ENCODE measurements around the gene SERPINB1.

The SERPINB1 gene

DNA sequence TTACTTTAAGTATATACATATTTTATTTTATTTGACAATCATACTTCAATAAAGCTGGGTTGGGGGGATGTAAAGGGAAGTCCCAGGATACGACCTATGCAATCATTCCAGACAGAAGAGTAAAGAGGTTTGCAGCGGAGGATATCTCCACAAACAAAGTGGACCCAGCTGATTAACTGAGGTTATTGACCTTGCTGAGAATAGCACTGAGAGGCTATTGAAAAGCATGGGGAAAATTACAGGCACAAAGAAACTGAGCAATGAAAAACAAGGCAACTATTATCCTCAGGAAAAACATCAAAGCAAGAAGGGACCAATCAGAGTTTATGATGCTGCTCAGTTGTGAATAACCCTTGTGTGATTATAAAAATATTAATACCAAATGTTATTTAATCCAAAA, 32.6 kb downstream of the SERPINB1 start:
- CTCF ChIA-PET = interaction anchor here (1.0 to 1.9 kb wide), 3 partner anchors 18 to 143 kb away, joined by 3 to 7 read pairs (median 4); no protein-coding TSS in a partner anchor
- POLR2A ChIA-PET = no interaction called here

DNA sequence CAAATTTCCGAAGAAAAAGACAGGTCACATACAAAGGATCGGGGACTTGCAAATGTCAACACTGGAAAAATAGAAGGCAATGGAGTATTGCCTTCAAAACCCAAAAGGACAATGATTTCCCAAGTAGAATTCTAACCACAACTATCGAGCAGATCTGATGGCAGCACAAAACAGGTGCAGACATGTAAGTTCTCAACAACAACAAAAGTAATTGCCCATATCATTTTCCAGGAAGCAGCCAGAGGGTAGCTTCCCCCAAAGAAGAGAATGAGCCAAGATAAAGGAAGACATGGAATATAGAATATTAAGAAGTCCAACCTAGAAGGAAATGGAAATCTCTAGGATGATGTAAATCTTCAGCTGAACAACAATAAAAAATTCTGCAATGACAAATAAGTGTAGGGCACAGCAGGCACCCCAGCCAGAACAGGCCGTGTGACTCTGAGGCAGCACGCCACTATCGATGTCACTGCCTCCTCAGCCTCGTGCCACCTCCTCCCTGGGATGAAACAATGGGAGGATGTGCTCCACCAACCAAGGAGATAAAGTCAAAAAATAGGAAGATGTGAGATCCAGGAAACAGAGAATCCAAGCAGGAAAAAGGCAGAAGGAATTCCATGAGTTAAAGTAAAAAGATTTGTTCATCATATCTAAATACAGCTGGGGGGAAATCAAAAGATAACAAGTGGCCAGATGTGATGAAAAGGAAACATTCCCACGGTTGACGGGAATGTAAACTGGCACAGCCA, 34.1 kb downstream of the SERPINB1 start:
- DNase-seq (ENCODE audit: low read depth, low spot score) = no peak
- TF ChIP-seq, protein P1, sequence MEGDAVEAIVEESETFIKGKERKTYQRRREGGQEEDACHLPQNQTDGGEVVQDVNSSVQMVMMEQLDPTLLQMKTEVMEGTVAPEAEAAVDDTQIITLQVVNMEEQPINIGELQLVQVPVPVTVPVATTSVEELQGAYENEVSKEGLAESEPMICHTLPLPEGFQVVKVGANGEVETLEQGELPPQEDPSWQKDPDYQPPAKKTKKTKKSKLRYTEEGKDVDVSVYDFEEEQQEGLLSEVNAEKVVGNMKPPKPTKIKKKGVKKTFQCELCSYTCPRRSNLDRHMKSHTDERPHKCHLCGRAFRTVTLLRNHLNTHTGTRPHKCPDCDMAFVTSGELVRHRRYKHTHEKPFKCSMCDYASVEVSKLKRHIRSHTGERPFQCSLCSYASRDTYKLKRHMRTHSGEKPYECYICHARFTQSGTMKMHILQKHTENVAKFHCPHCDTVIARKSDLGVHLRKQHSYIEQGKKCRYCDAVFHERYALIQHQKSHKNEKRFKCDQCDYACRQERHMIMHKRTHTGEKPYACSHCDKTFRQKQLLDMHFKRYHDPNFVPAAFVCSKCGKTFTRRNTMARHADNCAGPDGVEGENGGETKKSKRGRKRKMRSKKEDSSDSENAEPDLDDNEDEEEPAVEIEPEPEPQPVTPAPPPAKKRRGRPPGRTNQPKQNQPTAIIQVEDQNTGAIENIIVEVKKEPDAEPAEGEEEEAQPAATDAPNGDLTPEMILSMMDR (IDR thresholded peaks at IDR 0.05; ENCODE audit: insufficient read depth, low read length, missing control alignments) = no peak
- H3K4me3 ChIP-seq (ENCODE audit: low read depth, low read length) = no peak overlapping the region
- ChIA-PET CTCF (interaction anchor here (3.4 kb wide), 1 partner anchor 16 kb away, joined by 11 read pairs; no protein-coding TSS in a partner anchor), POLR2A (no interaction called here)

More for the DNA sequence above, 32.6 kb downstream of the SERPINB1 start:
- TF ChIP-seq, protein P1 (IDR thresholded peaks at IDR 0.05; ENCODE audit: insufficient read depth, low read length, missing control alignments) = no peak
- DNase-seq (ENCODE audit: low read depth, low spot score) = no peak
- H3K4me3 ChIP-seq (ENCODE audit: low read depth, low read length) = no peak overlapping the region

DNA sequence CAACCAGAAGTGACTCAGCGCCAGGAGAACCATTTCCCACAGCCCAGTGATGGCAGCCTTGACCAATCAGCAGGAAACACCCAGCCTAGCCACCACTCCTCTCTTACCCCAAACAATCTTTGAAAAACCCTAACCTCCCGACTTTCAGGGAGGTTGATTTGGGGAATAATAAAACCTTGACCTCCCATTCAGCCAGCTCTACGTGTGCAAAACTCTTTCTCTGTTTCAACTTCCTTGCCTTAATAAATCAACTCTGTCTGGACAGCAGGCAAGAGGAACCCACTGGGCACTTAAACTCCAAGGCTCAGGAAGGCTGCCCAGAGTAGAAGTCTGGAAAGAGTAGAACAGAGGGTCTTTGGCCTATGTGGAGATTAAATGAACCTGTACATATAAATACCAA, 35.0 kb downstream of the SERPINB1 start:
- TF ChIP-seq, protein P1 (IDR thresholded peaks at IDR 0.05; ENCODE audit: insufficient read depth, low read length, missing control alignments) = no peak
- ChIA-PET CTCF (interaction anchor here (1.1 to 3.4 kb wide), 2 partner anchors 15 to 36 kb away, joined by 3 to 11 read pairs; partner anchors contain the start of gene SERPINB1), POLR2A (no interaction called here)
- DNase-seq (ENCODE audit: low read depth, low spot score) = no peak
- no peak overlapping the region for H3K4me3 ChIP-seq (ENCODE audit: low read depth, low read length)

DNA sequence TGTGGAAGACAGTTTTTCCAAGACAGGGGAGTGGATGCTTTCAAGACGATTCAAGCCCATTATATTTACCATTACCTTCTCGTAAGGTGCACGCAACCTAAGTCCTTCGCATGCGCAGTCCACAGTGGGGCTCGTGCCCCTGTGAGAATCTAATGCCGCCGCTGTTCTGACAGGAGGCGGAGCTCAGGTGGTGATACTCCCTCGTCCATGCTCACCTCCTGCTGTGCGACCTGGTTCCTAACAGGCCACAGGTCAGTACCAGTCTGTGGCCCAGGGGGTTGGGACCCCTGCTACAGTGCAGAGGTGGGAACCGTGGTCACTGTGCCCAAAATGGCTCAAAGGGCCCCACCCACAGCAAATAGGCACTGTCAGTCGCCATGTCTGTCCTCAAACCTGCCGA, 36.6 kb downstream of the SERPINB1 start:
- TF ChIP-seq, protein P1 (IDR thresholded peaks at IDR 0.05; ENCODE audit: insufficient read depth, low read length, missing control alignments) = no peak
- H3K4me3 ChIP-seq (ENCODE audit: low read depth, low read length) = no peak overlapping the region
- ChIA-PET CTCF (interaction anchor here (3.4 kb wide), 1 partner anchor 13 kb away, joined by 11 read pairs; no protein-coding TSS in a partner anchor), POLR2A (no interaction called here)
- no peak for DNase-seq (ENCODE audit: low read depth, low spot score)

DNA sequence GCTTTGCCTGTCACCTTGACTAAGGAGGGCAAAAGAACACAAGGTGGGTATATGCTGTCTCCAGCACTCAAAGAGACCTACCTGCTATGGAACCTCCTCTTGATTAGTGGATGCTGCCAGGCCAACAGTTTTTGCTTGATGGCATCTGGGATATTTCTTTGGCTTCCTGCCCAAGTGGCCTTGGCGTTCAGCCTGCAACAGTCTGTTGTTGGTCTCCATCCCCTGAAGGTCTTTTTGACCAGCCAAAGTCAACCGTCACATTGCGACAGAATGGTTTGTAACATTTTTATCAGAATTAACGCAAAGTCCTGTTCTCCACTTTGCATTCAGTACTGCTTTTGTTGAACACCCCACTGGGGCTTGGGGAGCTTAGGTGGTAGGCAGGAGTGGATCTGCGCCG, 37.1 kb downstream of the SERPINB1 start:
- no peak overlapping the region for H3K4me3 ChIP-seq (ENCODE audit: low read depth, low read length)
- CTCF ChIA-PET = interaction anchor here (1.0 to 3.4 kb wide), 4 partner anchors 13 to 148 kb away, joined by 4 to 11 read pairs (median 4); no protein-coding TSS in a partner anchor
- TF ChIP-seq, protein P1 (IDR thresholded peaks at IDR 0.05; ENCODE audit: insufficient read depth, low read length, missing control alignments) = no peak
- POLR2A ChIA-PET = no interaction called here
- DNase-seq (ENCODE audit: low read depth, low spot score) = no peak

DNA sequence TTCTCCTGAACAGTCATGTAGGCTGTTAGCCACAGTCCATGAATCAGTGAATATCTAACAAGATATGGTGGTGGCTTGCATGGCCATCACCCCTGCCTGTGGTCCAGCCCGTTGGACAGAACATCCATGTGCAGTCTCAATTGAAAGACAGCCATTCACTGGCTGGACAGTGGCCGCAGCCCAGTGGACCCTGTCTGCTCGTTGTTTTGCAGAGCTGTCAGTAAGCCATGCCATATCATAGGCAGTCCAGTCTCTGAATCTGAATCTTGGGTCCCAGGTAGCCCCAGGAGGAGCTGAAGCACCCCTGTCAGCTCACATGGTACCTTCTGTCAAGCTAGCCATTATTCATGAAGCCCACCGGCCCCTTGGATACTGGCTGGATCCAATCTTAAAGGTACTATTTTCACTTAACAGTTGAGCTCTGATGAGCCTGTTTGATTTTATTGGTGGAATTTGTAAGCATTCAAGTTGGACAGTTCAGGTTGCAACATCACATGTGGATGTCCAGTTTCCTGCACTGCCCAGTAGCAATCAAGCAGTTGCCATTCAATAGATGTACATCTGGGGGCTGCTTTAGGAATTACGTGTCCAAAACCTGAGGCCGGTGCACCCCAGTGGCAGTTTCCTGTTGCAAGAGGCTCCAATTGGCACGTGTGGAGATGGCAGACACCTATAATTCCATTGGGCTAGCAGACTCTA, 37.8 kb downstream of the SERPINB1 start:
- ChIA-PET CTCF (interaction anchor here (1.0 to 1.9 kb wide), 3 partner anchors 12 to 149 kb away, joined by 4 read pairs; no protein-coding TSS in a partner anchor), POLR2A (no interaction called here)
- H3K4me3 ChIP-seq (ENCODE audit: low read depth, low read length) = no peak overlapping the region
- no peak for DNase-seq (ENCODE audit: low read depth, low spot score)
- TF ChIP-seq, protein P1 (IDR thresholded peaks at IDR 0.05; ENCODE audit: insufficient read depth, low read length, missing control alignments) = no peak
